Peyer's patch (tissue), 4 donors: ENCODE data around the gene MRPL36. TPM values are rescaled to one million over a fixed set of nuclear protein-coding genes. Genes with fewer than 3 reads are reported as not detected.
A peak's percentile ranks its signal among the peaks of the same experiment; 100 is the strongest.

ENCODE experiments used
- DNase-seq, 3 donors: peaks; one replicate each; pipeline ENCODE4 v3.0.0-alpha.2; 2017 to 2019
- H3K27ac ChIP-seq, 4 donors: fragments of 200-600 bp; sonication (generic); one replicate each; pipeline ENCODE4 v1.5.1; 2016 to 2019
- H3K27me3 ChIP-seq, 2 donors: fragments of 200-600 bp; sonication (generic); one replicate each; pipeline ENCODE4 v1.5.1; 2019
- H3K36me3 ChIP-seq, 3 donors: fragments of 200-600 bp; sonication (generic); one replicate each; pipeline ENCODE4 v1.5.1; 2016 to 2019
- H3K4me1 ChIP-seq, 4 donors: fragments of 200-600 bp; sonication (generic); one replicate each; pipeline ENCODE4 v1.5.1; 2016 to 2019
- H3K4me3 ChIP-seq, 4 donors: fragments of 200-600 bp; sonication (generic); 1 replicate in 3 of 4; 2 replicates in 1 of 4; pipeline ENCODE4 v1.5.1; 2016 to 2019; ENCODE audit warnings: mild to moderate bottlenecking in 1 of 4
- H3K9me3 ChIP-seq, 4 donors: fragments of 200-600 bp; sonication (generic); one replicate each; pipeline ENCODE4 v1.5.1; 2016 to 2019; ENCODE audit warnings: mild to moderate bottlenecking in 1 of 4
- POLR2A ChIP-seq, 2 donors: fragments of 450-650 bp; IDR thresholded peaks; one replicate each; pipeline ENCODE4 v1.5.1; 2017; ENCODE audit warnings: antibody characterized with exemption in 2 of 2, mild to moderate bottlenecking in 2 of 2, moderate library complexity in 2 of 2
- total RNA-seq, 4 donors: library from RNA; depleted of rRNA; stranded (reverse); fragments of >200 nt; gene quantifications; one replicate each; pipeline ENCODE4 v1.1.0, GENCODE V29; 2016
- TF ChIP-seq, protein P1 (sequence below), 6 experiments: fragments of 450-650 bp in 4 of 6; fragments of 200-600 bp in 2 of 6; sonication (generic) in 1 of 6; IDR thresholded peaks; one replicate each; pipeline ENCODE4 v1.5.1; 2017 to 2019; ENCODE audit warnings: antibody characterized with exemption in 6 of 6, mild to moderate bottlenecking in 3 of 6, moderate library complexity in 1 of 6

MRPL36 gene
- total RNA-seq, 4 donors from 2014 or later: 21.9 to 23.9 (median 23.3) TPM

DNA sequence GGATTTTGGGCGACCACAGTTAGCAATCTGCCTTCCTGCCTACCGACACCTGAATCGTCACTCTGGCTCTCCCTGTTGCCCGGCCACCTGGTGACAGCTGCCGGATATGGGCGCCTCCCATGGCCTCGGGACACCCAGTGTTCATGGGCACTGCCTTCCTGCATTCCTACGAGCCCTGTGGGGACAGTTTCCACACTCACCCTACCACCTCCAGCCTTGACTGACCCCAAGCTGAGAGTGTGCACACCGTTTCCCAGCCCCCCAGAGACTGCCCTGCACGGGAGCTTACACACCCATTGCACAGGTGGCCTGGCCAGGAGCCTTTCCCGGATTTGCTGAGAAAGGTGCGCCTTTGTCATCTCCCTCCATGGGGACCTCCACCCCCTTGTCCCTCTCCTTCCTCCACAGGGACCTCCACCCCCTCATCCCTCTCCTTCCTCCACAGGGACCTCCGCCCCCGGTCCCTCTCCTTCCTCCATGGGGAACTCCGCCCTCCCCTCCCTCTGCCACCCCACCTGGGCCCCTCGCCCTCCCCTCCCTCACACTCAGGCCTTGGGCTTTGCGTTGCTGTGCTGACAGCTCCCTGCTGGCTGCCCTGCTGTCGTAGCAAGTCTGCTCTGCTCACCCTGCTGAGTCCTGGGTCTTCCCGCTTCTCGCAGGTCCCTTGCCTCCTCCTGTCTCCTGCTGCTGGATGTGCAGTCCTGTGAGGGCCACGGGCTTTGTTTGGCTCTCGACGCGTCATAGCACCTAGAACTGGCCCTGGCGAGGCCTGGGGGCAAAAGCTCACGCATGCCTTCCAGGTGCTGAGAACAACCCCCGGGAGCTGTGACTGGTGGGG is 48.4 kb downstream of the MRPL36 start:
- Histone ChIP-seq H3K27ac (no peak overlapping the region), H3K4me3 (no peak overlapping the region), H3K36me3 (no peaks in the 10 kb centered on the region), H3K4me1 (no peaks in the 10 kb centered on the region), H3K9me3 (no peaks in the 10 kb centered on the region), H3K27me3 (no peaks in the 10 kb centered on the region)
- no peak for TF ChIP-seq POLR2A (IDR thresholded peaks at IDR 0.05)
- TF ChIP-seq, protein P1, sequence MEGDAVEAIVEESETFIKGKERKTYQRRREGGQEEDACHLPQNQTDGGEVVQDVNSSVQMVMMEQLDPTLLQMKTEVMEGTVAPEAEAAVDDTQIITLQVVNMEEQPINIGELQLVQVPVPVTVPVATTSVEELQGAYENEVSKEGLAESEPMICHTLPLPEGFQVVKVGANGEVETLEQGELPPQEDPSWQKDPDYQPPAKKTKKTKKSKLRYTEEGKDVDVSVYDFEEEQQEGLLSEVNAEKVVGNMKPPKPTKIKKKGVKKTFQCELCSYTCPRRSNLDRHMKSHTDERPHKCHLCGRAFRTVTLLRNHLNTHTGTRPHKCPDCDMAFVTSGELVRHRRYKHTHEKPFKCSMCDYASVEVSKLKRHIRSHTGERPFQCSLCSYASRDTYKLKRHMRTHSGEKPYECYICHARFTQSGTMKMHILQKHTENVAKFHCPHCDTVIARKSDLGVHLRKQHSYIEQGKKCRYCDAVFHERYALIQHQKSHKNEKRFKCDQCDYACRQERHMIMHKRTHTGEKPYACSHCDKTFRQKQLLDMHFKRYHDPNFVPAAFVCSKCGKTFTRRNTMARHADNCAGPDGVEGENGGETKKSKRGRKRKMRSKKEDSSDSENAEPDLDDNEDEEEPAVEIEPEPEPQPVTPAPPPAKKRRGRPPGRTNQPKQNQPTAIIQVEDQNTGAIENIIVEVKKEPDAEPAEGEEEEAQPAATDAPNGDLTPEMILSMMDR (IDR thresholded peaks at IDR 0.05): no peak
- DNase-seq: peak in 1 of 3 donors; percentile 34

DNA sequence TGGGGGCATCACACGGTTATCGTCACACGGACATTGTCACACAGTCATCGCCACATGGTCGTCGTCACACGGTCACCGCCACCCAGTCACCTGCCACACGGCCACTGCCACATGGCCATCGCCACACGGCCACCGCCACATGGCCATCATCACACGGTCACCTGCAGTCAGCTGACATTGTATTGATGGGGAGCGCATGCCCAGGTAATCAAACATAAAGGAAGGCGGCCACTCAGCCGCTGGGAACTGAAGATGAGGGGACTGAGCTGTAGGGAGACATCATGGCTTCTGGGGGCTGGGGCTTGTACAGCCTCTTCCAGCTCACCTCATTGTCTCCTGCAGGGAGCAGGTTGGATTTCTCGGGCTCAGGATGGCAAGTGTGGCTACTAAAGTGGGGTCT is 49.2 kb downstream of the MRPL36 start:
- no peaks in the 10 kb centered on the region for H3K36me3 ChIP-seq
- no peaks in the 10 kb centered on the region for H3K4me1 ChIP-seq
- DNase-seq: peak in 1 of 3 donors; percentile 34
- H3K27me3 ChIP-seq: no peaks in the 10 kb centered on the region
- H3K4me3 ChIP-seq: no peak overlapping the region
- no peak overlapping the region for H3K27ac ChIP-seq
- no peaks in the 10 kb centered on the region for H3K9me3 ChIP-seq
- no peak for TF ChIP-seq POLR2A (IDR thresholded peaks at IDR 0.05)
- TF ChIP-seq, protein P1 (IDR thresholded peaks at IDR 0.05): no peak

GRCh38 chr5:1749346-1750124 is 50.1 kb downstream of the MRPL36 start:
- peak in 2 of 3 donors; percentile 26 to 37 for DNase-seq
- H3K36me3 ChIP-seq: no peaks in the 10 kb centered on the region

GRCh38 chr5:1748845-1749244 is 50.8 kb downstream of the MRPL36 start:
- Histone ChIP-seq H3K36me3 (no peaks in the 10 kb centered on the region), H3K9me3 (no peaks in the 10 kb centered on the region), H3K4me1 (no peaks in the 10 kb centered on the region), H3K27me3 (no peaks in the 10 kb centered on the region), H3K4me3 (no peak overlapping the region), H3K27ac (no peak overlapping the region)
- peak in 2 of 3 donors; percentile 19 to 29 for DNase-seq
- no peak for TF ChIP-seq POLR2A (IDR thresholded peaks at IDR 0.05)
- TF ChIP-seq, protein P1 (IDR thresholded peaks at IDR 0.05): no peak

More at GRCh38 chr5:1749346-1750124, 50.1 kb downstream of the MRPL36 start:
- Histone ChIP-seq H3K9me3 (no peaks in the 10 kb centered on the region), H3K27me3 (no peaks in the 10 kb centered on the region), H3K4me1 (no peaks in the 10 kb centered on the region), H3K27ac (no peak overlapping the region), H3K4me3 (no peak overlapping the region)
- TF ChIP-seq, protein P1 (IDR thresholded peaks at IDR 0.05): no peak
- TF ChIP-seq POLR2A (IDR thresholded peaks at IDR 0.05): no peak

Other genes starting within 250 kb of the MRPL36 start
- gene NDUFS6, start 1.6 kb upstream of the MRPL36 start, total RNA-seq: 10 to 100 TPM; 27.4 to 86.5 (median 47.6) TPM
- gene IRX4, start 83.1 kb upstream of the MRPL36 start, total RNA-seq: not detected